NCI-H510A (cell line): ENCODE results near the gene DBH.
"Not testable (repeated sequence)": the region's sequence is repeated elsewhere in the genome, so short reads cannot be mapped to it uniquely, and the experiment has no call there.

Experiments used
- DNase-seq: peaks from one replicate; lab custom pipeline; 2025; lab: John Stamatoyannopoulos, UW

The DBH gene

GRCh38 chr9:133622555-133622954 is 13.6 kb upstream of the DBH start:
- DNase-seq = no peak

GRCh38 chr9:133626008-133626407 is 10.2 kb upstream of the DBH start:
- DNase-seq = not testable (repeated sequence)

- DNase-seq = no peak
Measured at GRCh38 chr9:133627341-133627740, 8.8 kb upstream of the DBH start.

GRCh38 chr9:133628766-133629165 is 7.4 kb upstream of the DBH start:
- DNase-seq = no peak

- no peak for DNase-seq
Measured at GRCh38 chr9:133629221-133630110, 6.7 kb upstream of the DBH start.

- no peak for DNase-seq
Measured at GRCh38 chr9:133631111-133631510, 5.1 kb upstream of the DBH start.

- peak; percentile 68 for DNase-seq
Measured at GRCh38 chr9:133632806-133633680, 3.1 kb upstream of the DBH start.

- DNase-seq = no peak
Measured at GRCh38 chr9:133633681-133634080, 2.5 kb upstream of the DBH start.

- peak; percentile 87 for DNase-seq
Measured at GRCh38 chr9:133634081-133634691, 2.0 kb upstream of the DBH start.

GRCh38 chr9:133635098-133635497 is 1.1 kb upstream of the DBH start:
- no peak for DNase-seq

- DNase-seq = no peak
Measured at GRCh38 chr9:133636902-133637301, 739 bp downstream of the DBH start.

- no peak for DNase-seq
Measured at GRCh38 chr9:133637451-133638055, 1.4 kb downstream of the DBH start.

GRCh38 chr9:133638076-133638475 is 1.9 kb downstream of the DBH start:
- DNase-seq = no peak

- no peak for DNase-seq
Measured at GRCh38 chr9:133638711-133639110, 2.5 kb downstream of the DBH start.

GRCh38 chr9:133639613-133640012 is 3.5 kb downstream of the DBH start:
- no peak for DNase-seq

GRCh38 chr9:133640160-133640559 is 4.0 kb downstream of the DBH start:
- DNase-seq = no peak

- DNase-seq = no peak
Measured at GRCh38 chr9:133640580-133641395, 4.6 kb downstream of the DBH start.

- DNase-seq = no peak
Measured at GRCh38 chr9:133641396-133641655, 5.2 kb downstream of the DBH start.

- DNase-seq = no peak
Measured at GRCh38 chr9:133641861-133642595, 5.9 kb downstream of the DBH start.

- no peak for DNase-seq
Measured at GRCh38 chr9:133642708-133643361, 6.7 kb downstream of the DBH start.
